GM12873 (cell line): Measurements from ENCODE around the gene LIAS.

Source experiments
- TF ChIP-seq, protein P1 (sequence below): IDR thresholded peaks from 2 replicates; pipeline ENCODE4 v1.5.1; 2012; ENCODE audit warnings: low read depth, mild to moderate bottlenecking, moderate library complexity, low read length, control low read depth; ENCODE audit not compliant: insufficient read depth; ENCODE audit errors: missing control alignments

Gene LIAS

DNA sequence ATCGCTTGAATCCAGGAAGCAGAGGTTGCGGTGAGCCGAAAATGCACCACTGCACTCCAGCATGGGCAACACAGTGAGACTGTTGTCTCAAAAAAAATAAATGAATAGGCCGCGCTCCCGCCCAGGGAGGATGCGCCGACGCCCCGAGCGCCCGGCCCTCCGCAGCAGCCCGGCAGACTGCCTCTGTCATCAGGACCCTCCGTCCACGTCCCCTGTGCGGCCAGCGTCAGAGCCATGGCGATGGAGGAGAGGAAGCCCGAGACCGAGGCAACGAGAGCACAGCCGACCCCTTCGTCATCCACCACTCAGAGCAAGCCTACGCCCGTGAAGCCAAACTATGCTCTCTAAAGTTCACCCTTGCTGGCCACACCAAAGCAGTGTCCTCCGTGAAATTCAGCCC, 21.4 kb downstream of the LIAS start:
- TF ChIP-seq, protein P1, sequence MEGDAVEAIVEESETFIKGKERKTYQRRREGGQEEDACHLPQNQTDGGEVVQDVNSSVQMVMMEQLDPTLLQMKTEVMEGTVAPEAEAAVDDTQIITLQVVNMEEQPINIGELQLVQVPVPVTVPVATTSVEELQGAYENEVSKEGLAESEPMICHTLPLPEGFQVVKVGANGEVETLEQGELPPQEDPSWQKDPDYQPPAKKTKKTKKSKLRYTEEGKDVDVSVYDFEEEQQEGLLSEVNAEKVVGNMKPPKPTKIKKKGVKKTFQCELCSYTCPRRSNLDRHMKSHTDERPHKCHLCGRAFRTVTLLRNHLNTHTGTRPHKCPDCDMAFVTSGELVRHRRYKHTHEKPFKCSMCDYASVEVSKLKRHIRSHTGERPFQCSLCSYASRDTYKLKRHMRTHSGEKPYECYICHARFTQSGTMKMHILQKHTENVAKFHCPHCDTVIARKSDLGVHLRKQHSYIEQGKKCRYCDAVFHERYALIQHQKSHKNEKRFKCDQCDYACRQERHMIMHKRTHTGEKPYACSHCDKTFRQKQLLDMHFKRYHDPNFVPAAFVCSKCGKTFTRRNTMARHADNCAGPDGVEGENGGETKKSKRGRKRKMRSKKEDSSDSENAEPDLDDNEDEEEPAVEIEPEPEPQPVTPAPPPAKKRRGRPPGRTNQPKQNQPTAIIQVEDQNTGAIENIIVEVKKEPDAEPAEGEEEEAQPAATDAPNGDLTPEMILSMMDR, result no peak

- TF ChIP-seq, protein P1, result no peak
Measured at GRCh38 chr4:39480902-39481695, 22.2 kb downstream of the LIAS start.

DNA sequence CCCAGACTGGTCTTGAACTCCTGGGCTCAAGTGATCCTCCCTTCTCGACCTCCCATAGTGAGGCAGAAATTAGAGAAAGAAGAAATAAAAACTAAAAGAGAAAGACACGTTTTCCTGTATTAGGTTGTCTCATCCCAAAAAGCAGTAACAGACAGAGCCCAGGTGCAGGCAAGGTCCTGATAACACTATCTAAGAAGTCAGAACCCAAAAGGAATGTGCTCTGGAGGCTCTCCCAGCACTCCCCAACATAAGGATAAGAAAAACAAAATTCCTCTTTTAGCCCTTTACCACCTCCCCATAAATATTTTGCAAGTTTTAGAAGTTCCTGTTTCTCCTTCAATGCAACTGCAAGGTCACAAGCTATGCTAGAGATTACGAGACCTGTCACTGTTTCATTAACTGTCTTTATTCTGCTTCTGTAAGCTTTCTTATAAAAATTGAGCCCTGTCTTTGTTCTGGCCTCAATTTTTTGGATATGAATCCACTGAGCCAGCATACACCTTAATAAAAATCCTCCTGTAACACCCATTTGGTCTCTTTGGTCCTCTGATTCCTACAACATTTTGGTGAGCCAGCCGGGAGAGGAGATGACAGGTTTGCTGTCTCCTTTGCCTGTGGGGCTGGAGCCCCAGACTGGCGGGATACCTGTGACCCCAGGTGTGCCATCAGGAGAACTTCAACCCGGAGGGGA, 25.9 kb downstream of the LIAS start:
- TF ChIP-seq, protein P1, result no peak

GRCh38 chr4:39486221-39486804, 27.5 kb downstream of the LIAS start:
- TF ChIP-seq, protein P1, result no peak

- TF ChIP-seq, protein P1, result no peak
Measured at GRCh38 chr4:39490322-39490721, 31.5 kb downstream of the LIAS start.

DNA sequence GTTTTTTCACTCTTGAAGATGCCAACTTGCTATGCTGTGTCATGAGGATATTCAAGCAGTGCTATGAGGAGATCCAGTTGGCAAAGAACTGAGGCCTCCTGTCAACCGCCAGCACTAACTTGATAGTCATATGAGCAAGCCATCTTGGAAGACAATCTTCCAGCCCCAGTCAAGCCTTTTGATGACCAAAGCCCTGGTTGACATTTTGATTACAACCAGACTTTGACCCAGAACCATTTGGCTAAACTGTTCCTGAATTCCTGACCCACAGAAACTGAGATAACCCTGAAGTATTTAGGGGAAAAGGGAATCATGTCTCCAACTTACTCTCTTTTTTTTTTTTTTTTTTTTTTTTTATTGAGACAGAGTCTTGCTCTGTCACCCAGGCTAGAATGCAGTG, 35.5 kb downstream of the LIAS start:
- TF ChIP-seq, protein P1, result no peak
